Esophagus squamous epithelium (tissue), 5 donors: Measurements from ENCODE around the gene DHX8. TPM values are rescaled to one million over a fixed set of nuclear protein-coding genes. Genes with fewer than 3 reads are reported as not detected.

ENCODE experiments used
- DNase-seq: peaks from one replicate; lab custom pipeline; 2025; lab: John Stamatoyannopoulos, UW
- H3K27ac ChIP-seq, 4 donors: fragments of 200-600 bp; sonication (generic); one replicate each; pipeline ENCODE4 v1.5.1; 2016 to 2019; ENCODE audit warnings: mild to moderate bottlenecking in 1 of 4
- H3K27me3 ChIP-seq, 4 donors: fragments of 200-600 bp; sonication (generic); 1 replicate in 3 of 4; 2 replicates in 1 of 4; pipeline versions ENCODE4 v1.5.1 to v1.6.0; 2017 to 2021; ENCODE audit warnings: antibody characterized with exemption in 1 of 4
- H3K36me3 ChIP-seq, 3 donors: fragments of 200-600 bp; sonication (generic); one replicate each; pipeline ENCODE4 v1.5.1; 2016 to 2019
- H3K4me1 ChIP-seq, 3 donors: fragments of 200-600 bp; sonication (generic); one replicate each; pipeline ENCODE4 v1.5.1; 2017 to 2019
- H3K4me3 ChIP-seq, 4 donors: fragments of 200-600 bp; sonication (generic); 1 replicate in 3 of 4; 2 replicates in 1 of 4; pipeline ENCODE4 v1.5.1; 2016 to 2019; ENCODE audit warnings: mild to moderate bottlenecking in 2 of 4, moderate library complexity in 1 of 4
- H3K9me3 ChIP-seq, 3 donors: fragments of 200-600 bp; sonication (generic); one replicate each; pipeline ENCODE4 v1.5.1; 2016 to 2019
- CTCF ChIP-seq, 6 experiments: fragments of 450-650 bp in 4 of 6; fragments of 200-600 bp in 2 of 6; sonication (generic) in 2 of 6; IDR thresholded peaks; one replicate each; pipeline ENCODE4 v1.5.1; 2016 to 2019; ENCODE audit warnings: antibody characterized with exemption in 6 of 6, mild to moderate bottlenecking in 4 of 6, moderate library complexity in 4 of 6
- POLR2A ChIP-seq, 4 donors: fragments of 450-650 bp; IDR thresholded peaks; one replicate each; pipeline ENCODE4 v1.6.1; 2017; ENCODE audit warnings: antibody characterized with exemption in 4 of 4, mild to moderate bottlenecking in 4 of 4, moderate library complexity in 3 of 4
- WGBS, 2 donors: methylation state at CpG; one replicate each; pipeline ENCODE4 v1.1.5; 2018; 5-methylcytosine and 5-hydroxymethylcytosine counted together
- intact Hi-C: fragments of 100-400 bp; cut with DNase I; formaldehyde crosslinking; loops from one replicate; pipeline ENCODE4 v1.15.0; 2022
- total RNA-seq, 4 donors: library from RNA; depleted of rRNA; stranded (reverse); fragments of >200 nt; gene quantifications; one replicate each; pipeline ENCODE4 v1.1.0, GENCODE V29; 2016
- donor health status: DM: yes; HTN: yes; CAD: no.

Gene DHX8
- total RNA-seq, 4 donors from 2014 or later, result 28.1 to 32.3 (median 31.0) TPM

GRCh38 chr17:43560461-43561427 is 77.0 kb downstream of the DHX8 start:
- Histone ChIP-seq H3K4me1 (peaks cover 0 to 24% (median 6%) of the 10 kb centered on the region in 3 donors), H3K27me3 (peaks cover 0 to 9% (median 0%) of the 10 kb centered on the region in 4 donors), H3K4me3 (no peak overlapping the region), H3K36me3 (no peaks in the 10 kb centered on the region), H3K27ac (no peak overlapping the region), H3K9me3 (no peaks in the 10 kb centered on the region)
- no peak for TF ChIP-seq POLR2A (IDR thresholded peaks at IDR 0.05)
- no peak for TF ChIP-seq CTCF (IDR thresholded peaks at IDR 0.05)
- DNase-seq, result no peak
- intact Hi-C loops, result no loop called here
- 89 to 96% methylated on average over 6 of the region's 7 CpGs for WGBS, 2 donors

GRCh38 chr17:43562679-43563599 is 79.2 kb downstream of the DHX8 start:
- WGBS, 2 donors, result 22 to 26% methylated on average over 19 of the region's 19 CpGs
- no peak for TF ChIP-seq POLR2A (IDR thresholded peaks at IDR 0.05)
- TF ChIP-seq CTCF (IDR thresholded peaks at IDR 0.05), result no peak
- Histone ChIP-seq H3K27ac (no peak overlapping the region), H3K9me3 (no peaks in the 10 kb centered on the region), H3K4me3 (no peak overlapping the region), H3K27me3 (peaks cover 0 to 9% (median 0%) of the 10 kb centered on the region in 4 donors), H3K4me1 (peaks cover 0 to 17% (median 2%) of the 10 kb centered on the region in 3 donors), H3K36me3 (no peaks in the 10 kb centered on the region)
- intact Hi-C loops, result no loop called here
- DNase-seq, result no peak

GRCh38 chr17:43563600-43564594 is 80.1 kb downstream of the DHX8 start:
- peaks cover 0 to 9% (median 0%) of the 10 kb centered on the region in 4 donors for H3K27me3 ChIP-seq
- peaks cover 0 to 17% (median 2%) of the 10 kb centered on the region in 3 donors for H3K4me1 ChIP-seq
- no peaks in the 10 kb centered on the region for H3K9me3 ChIP-seq
- no peak for TF ChIP-seq POLR2A (IDR thresholded peaks at IDR 0.05)
- 75 to 80% methylated on average over 14 to 15 of the region's 15 CpGs for WGBS, 2 donors
- H3K36me3 ChIP-seq, result no peaks in the 10 kb centered on the region
- intact Hi-C loops, result no loop called here
- H3K4me3 ChIP-seq, result no peak overlapping the region
- DNase-seq, result no peak
- H3K27ac ChIP-seq, result no peak overlapping the region

GRCh38 chr17:43568506-43569082 is 84.8 kb downstream of the DHX8 start:
- 82 to 94% methylated on average over 5 of the region's 5 CpGs for WGBS, 2 donors
- Histone ChIP-seq H3K4me1 (peaks cover 0 to 4% (median 0%) of the 10 kb centered on the region in 3 donors), H3K9me3 (no peaks in the 10 kb centered on the region), H3K4me3 (no peak overlapping the region), H3K27me3 (no peaks in the 10 kb centered on the region), H3K36me3 (no peaks in the 10 kb centered on the region), H3K27ac (no peak overlapping the region)
- DNase-seq, result no peak
- intact Hi-C loops, result no loop called here
- TF ChIP-seq POLR2A (IDR thresholded peaks at IDR 0.05), result no peak
- TF ChIP-seq CTCF (IDR thresholded peaks at IDR 0.05), result no peak
